KMS-11 (cell line): Measurements from ENCODE around the gene GRM8.

Experiments used
- H2AFZ ChIP-seq: fragments of 200-600 bp; sonication (generic); 2 replicates; pipeline ENCODE4 v1.6.1; 2016; ENCODE audit warnings: antibody characterized with exemption, mixed run types, low read depth
- H3K27ac ChIP-seq: fragments of 200-600 bp; sonication (generic); 2 replicates; pipeline ENCODE4 v1.6.1; 2016; ENCODE audit warnings: mild to moderate bottlenecking, mixed run types
- H3K27me3 ChIP-seq: fragments of 200-600 bp; sonication (generic); 2 replicates; pipeline ENCODE4 v1.6.1; 2017; ENCODE audit warnings: mild to moderate bottlenecking, low read depth, mixed run types, moderate library complexity; ENCODE audit not compliant: insufficient read depth
- H3K36me3 ChIP-seq: fragments of 200-600 bp; sonication (generic); 2 replicates; pipeline ENCODE4 v1.6.1; 2017; ENCODE audit warnings: mild to moderate bottlenecking, mixed run types; ENCODE audit not compliant: insufficient read depth
- H3K4me1 ChIP-seq: fragments of 200-600 bp; sonication (generic); 2 replicates; pipeline ENCODE4 v1.6.1; 2016; ENCODE audit warnings: mild to moderate bottlenecking, low read depth, mixed run types; ENCODE audit not compliant: poor library complexity, severe bottlenecking
- H3K4me2 ChIP-seq: fragments of 200-600 bp; sonication (generic); 2 replicates; pipeline ENCODE4 v1.7.0; 2016; ENCODE audit warnings: mild to moderate bottlenecking, mixed run types
- H3K4me3 ChIP-seq: fragments of 200-600 bp; sonication (generic); IDR thresholded peaks from 2 replicates; pipeline ENCODE4 v1.6.1; 2017; ENCODE audit warnings: low read depth, low read length, mixed read lengths; ENCODE audit not compliant: insufficient read depth
- H3K79me2 ChIP-seq: fragments of 200-600 bp; sonication (generic); 2 replicates; pipeline ENCODE4 v1.6.1; 2016; ENCODE audit warnings: low read depth, mixed run types; ENCODE audit not compliant: insufficient read depth
- H3K9ac ChIP-seq: fragments of 200-600 bp; sonication (generic); 2 replicates; pipeline ENCODE4 v1.6.1; 2016; ENCODE audit warnings: mild to moderate bottlenecking, mixed run types
- H4K20me1 ChIP-seq: fragments of 200-600 bp; sonication (generic); 2 replicates; pipeline ENCODE4 v1.6.1; 2016; ENCODE audit warnings: mild to moderate bottlenecking, mixed run types; ENCODE audit not compliant: insufficient read depth
- TF ChIP-seq, protein P1 (sequence below): fragments of 200-600 bp; sonication (generic); conservative IDR thresholded peaks from 2 replicates; pipeline ENCODE4 v1.6.1; 2017; ENCODE audit warnings: low read depth, mild to moderate bottlenecking, antibody characterized with exemption, low read length, moderate library complexity, mixed read lengths

The GRM8 gene

DNA sequence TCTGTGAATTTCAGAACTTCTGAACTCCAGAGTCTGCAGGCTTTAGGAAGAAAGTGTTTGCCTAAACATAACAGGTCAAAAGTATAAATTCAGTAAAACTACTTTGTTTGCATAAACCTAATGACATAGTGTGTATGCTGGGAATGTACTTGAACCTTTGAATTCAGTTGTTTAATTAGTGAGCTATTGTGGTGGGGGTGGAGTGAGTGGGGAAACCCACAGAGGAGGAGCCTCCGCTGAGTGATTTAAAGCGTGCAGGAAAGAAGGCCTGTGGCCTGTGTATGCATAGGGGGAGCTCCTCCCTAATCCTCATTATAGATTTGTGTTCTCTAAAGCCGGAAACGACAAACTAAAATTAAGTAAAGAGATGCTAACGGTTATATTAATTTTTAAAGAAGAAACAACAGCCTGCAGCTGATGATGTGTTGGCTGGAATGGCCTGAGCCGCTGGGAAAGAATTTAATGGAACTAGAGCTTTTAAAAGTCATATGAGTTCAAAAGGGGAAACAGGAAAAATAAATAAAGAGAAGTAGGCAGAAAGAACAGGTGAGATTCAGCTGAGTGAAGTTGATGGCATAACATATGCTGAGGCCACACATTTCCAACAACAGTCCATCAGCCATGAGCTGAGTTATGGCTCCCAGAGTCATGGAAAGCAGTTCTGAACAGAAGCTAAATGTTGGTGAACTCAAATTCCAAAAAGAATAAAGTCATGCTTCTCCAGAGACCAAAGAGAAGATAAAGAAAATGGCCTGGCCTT is 595.0 kb downstream of the GRM8 start:
- Histone ChIP-seq H3K27me3 (no peaks in the 10 kb centered on the region), H2AFZ (peak overlapping the region; percentile 72), H3K4me1 (peaks cover 39% of the 10 kb centered on the region), H3K36me3 (no peaks in the 10 kb centered on the region), H3K27ac (peak overlapping the region; percentile 73), H3K4me2 (peak overlapping the region; percentile 97), H4K20me1 (no peaks in the 10 kb centered on the region), H3K9ac (peak overlapping the region; percentile 26; the same call in 1 of the 2 replicates), H3K79me2 (no peaks in the 10 kb centered on the region), H3K4me3 (no peak overlapping the region)
- TF ChIP-seq, protein P1, sequence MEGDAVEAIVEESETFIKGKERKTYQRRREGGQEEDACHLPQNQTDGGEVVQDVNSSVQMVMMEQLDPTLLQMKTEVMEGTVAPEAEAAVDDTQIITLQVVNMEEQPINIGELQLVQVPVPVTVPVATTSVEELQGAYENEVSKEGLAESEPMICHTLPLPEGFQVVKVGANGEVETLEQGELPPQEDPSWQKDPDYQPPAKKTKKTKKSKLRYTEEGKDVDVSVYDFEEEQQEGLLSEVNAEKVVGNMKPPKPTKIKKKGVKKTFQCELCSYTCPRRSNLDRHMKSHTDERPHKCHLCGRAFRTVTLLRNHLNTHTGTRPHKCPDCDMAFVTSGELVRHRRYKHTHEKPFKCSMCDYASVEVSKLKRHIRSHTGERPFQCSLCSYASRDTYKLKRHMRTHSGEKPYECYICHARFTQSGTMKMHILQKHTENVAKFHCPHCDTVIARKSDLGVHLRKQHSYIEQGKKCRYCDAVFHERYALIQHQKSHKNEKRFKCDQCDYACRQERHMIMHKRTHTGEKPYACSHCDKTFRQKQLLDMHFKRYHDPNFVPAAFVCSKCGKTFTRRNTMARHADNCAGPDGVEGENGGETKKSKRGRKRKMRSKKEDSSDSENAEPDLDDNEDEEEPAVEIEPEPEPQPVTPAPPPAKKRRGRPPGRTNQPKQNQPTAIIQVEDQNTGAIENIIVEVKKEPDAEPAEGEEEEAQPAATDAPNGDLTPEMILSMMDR = no peak

DNA sequence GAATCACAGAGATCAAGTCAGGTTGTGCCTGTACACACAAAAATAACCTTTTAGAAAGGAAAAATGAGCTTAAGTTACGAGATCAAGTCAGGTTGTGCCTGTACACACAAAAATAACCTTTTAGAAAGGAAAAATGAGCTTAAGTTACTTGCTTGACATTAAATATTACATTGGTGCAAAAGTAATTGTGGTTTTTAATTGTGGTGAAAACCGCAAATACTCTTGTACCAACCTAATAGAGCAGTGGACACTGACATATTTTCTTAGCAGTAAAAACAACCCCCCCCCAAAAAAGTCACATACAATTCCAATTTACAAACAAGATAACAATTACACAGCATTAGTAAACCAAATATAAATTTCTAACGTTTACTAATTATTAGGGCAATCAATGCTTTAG is 595.6 kb downstream of the GRM8 start:
- Histone ChIP-seq H3K36me3 (no peaks in the 10 kb centered on the region), H3K4me3 (no peak overlapping the region), H3K4me1 (peaks cover 39% of the 10 kb centered on the region), H4K20me1 (no peaks in the 10 kb centered on the region), H3K9ac (peak overlapping the region; percentile 26; the same call in 1 of the 2 replicates), H3K4me2 (peak overlapping the region; percentile 97), H3K79me2 (no peaks in the 10 kb centered on the region), H3K27me3 (no peaks in the 10 kb centered on the region), H3K27ac (peak overlapping the region; percentile 73), H2AFZ (peak overlapping the region; percentile 72)
- TF ChIP-seq, protein P1 = no peak

DNA sequence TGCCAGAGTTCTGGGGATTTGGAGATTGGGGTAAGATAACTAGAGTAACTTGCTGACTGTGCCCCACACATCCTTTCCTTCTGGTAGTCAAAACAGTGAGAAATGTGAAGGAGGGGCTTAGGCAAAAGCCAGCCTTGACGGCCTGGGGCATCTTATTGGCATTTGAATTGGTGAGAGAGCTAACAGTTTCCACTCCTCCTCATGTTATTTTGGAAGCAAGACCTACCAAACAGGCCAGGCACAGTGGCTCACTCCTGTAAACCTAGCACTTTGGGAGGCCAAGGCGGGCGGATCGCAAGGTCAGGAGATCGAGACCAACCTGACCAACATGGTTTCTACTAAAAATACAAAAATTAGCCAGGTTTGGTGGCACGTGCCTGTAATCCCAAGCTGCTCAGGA is 596.6 kb downstream of the GRM8 start:
- no peak overlapping the region for H3K4me3 ChIP-seq
- H3K79me2 ChIP-seq = no peaks in the 10 kb centered on the region
- H2AFZ ChIP-seq = no peak overlapping the region
- no peak overlapping the region for H3K4me2 ChIP-seq
- no peaks in the 10 kb centered on the region for H4K20me1 ChIP-seq
- H3K4me1 ChIP-seq = peaks cover 39% of the 10 kb centered on the region
- no peaks in the 10 kb centered on the region for H3K36me3 ChIP-seq
- H3K27ac ChIP-seq = no peak overlapping the region
- H3K9ac ChIP-seq = no peak overlapping the region
- H3K27me3 ChIP-seq = no peaks in the 10 kb centered on the region
- TF ChIP-seq, protein P1 = no peak

DNA sequence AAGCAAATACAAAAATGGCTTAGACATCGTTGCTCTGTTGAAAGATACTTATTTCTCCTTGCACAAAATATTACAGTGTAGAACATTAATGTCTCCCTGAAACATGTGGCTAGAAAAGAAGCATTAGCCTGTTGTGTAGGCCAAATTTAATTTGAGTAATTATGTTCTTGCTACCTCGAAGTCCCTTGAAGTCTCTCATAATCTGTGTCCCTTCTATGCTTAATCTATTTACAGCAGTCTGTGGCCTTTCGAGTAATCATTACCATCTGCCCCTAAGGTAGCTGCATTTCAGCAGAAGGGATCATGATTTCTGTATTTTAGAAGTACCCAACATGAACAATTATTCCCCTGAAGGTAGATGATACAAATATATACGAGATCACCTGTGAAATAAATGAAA is 615.2 kb downstream of the GRM8 start:
- no peak overlapping the region for H2AFZ ChIP-seq
- H3K27me3 ChIP-seq = no peaks in the 10 kb centered on the region
- H3K4me3 ChIP-seq = no peak overlapping the region
- no peak overlapping the region for H3K4me2 ChIP-seq
- TF ChIP-seq, protein P1 = no peak
- H3K79me2 ChIP-seq = no peaks in the 10 kb centered on the region
- H3K27ac ChIP-seq = no peak overlapping the region
- H3K9ac ChIP-seq = no peak overlapping the region
- no peaks in the 10 kb centered on the region for H3K36me3 ChIP-seq
- H3K4me1 ChIP-seq = no peaks in the 10 kb centered on the region
- no peaks in the 10 kb centered on the region for H4K20me1 ChIP-seq
